ENCODE data around the gene TTLL5. TPM values are rescaled to one million over a fixed set of nuclear protein-coding genes. Genes with fewer than 3 reads are reported as not detected.
A peak's percentile ranks its signal among the peaks of the same experiment; 100 is the strongest.

TTLL5 gene
- total RNA-seq, 1 donor from 2014 or later: 26.0 TPM

DNA sequence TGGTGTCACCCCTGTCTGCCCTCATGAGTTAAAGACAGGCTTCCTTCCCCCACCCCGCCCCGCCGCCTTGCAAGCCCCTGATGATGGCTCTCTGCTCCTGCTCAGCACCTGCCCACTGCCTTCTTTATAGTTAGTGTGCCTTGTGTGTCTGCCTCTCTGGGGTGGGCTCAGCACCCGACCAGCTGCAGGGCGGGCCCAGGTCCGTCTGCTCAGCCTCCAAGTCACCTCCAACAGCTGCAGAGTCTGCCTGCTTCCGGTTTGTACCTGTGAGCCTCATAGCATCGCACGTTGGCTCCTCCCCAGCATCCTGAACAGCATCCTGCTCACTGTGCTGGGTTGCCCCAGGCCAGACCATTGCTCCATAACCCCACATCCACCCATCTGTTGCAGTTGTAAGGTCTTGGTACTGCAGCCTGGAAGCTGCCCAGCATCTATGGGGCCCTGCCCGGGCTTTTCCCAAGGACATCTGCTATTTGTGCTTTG lies 317.2 kb downstream of the TTLL5 start:
- peak overlapping the region; percentile 78 for H3K4me3 ChIP-seq

DNA sequence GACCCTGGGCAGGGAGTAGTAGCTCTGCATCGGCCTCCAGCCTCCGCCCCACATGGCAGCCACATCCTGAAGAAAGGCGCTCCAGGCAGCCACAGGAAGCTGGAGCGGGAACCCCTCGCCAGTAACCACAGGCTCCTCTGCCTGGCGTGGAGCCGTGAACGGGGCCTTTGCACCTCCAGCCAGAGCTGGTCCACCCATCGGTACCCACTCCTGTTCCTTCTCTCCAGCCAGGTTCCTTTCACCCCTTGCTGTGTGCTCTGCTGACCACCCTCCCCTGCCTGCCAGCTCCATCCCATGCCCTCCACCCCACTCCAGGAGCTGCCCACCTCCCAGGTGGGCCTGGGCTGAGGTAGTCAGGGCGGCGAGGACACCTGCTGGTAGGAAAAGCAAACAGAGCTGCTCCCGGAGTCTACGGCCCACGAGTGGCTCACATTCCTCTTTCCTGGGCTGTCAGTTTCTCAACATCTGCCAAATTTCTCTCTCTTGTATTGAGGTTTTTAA lies 318.1 kb downstream of the TTLL5 start:
- intact Hi-C loops (cut with DNase I): loop anchor here (5.0 kb wide), 1 partner anchor 72 kb away; no protein-coding TSS in a partner anchor
- peak; percentile 4 for ATAC-seq
- DNase-seq: no peak
- Histone ChIP-seq H3K27me3 (no peaks in the 10 kb centered on the region), H3K9me3 (no peaks in the 10 kb centered on the region), H3K36me3 (no peaks in the 10 kb centered on the region), H3K4me3 (peak overlapping the region; percentile 78), H3K27ac (no peak overlapping the region), H3K4me1 (peaks cover 29% of the 10 kb centered on the region)
- TF ChIP-seq, protein P1, sequence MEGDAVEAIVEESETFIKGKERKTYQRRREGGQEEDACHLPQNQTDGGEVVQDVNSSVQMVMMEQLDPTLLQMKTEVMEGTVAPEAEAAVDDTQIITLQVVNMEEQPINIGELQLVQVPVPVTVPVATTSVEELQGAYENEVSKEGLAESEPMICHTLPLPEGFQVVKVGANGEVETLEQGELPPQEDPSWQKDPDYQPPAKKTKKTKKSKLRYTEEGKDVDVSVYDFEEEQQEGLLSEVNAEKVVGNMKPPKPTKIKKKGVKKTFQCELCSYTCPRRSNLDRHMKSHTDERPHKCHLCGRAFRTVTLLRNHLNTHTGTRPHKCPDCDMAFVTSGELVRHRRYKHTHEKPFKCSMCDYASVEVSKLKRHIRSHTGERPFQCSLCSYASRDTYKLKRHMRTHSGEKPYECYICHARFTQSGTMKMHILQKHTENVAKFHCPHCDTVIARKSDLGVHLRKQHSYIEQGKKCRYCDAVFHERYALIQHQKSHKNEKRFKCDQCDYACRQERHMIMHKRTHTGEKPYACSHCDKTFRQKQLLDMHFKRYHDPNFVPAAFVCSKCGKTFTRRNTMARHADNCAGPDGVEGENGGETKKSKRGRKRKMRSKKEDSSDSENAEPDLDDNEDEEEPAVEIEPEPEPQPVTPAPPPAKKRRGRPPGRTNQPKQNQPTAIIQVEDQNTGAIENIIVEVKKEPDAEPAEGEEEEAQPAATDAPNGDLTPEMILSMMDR (IDR thresholded peaks at IDR 0.05): peak; percentile 43

More for the DNA sequence above, 317.2 kb downstream of the TTLL5 start:
- no peak overlapping the region for H3K27ac ChIP-seq
- H3K4me1 ChIP-seq: peaks cover 29% of the 10 kb centered on the region
- H3K36me3 ChIP-seq: no peaks in the 10 kb centered on the region
- intact Hi-C loops (cut with DNase I): loop anchor here (5.0 kb wide), 1 partner anchor 71 kb away; no protein-coding TSS in a partner anchor
- H3K27me3 ChIP-seq: no peaks in the 10 kb centered on the region
- no peaks in the 10 kb centered on the region for H3K9me3 ChIP-seq
- DNase-seq (no peak), ATAC-seq (no peak)
- TF ChIP-seq, protein P1 (IDR thresholded peaks at IDR 0.05): no peak

DNA sequence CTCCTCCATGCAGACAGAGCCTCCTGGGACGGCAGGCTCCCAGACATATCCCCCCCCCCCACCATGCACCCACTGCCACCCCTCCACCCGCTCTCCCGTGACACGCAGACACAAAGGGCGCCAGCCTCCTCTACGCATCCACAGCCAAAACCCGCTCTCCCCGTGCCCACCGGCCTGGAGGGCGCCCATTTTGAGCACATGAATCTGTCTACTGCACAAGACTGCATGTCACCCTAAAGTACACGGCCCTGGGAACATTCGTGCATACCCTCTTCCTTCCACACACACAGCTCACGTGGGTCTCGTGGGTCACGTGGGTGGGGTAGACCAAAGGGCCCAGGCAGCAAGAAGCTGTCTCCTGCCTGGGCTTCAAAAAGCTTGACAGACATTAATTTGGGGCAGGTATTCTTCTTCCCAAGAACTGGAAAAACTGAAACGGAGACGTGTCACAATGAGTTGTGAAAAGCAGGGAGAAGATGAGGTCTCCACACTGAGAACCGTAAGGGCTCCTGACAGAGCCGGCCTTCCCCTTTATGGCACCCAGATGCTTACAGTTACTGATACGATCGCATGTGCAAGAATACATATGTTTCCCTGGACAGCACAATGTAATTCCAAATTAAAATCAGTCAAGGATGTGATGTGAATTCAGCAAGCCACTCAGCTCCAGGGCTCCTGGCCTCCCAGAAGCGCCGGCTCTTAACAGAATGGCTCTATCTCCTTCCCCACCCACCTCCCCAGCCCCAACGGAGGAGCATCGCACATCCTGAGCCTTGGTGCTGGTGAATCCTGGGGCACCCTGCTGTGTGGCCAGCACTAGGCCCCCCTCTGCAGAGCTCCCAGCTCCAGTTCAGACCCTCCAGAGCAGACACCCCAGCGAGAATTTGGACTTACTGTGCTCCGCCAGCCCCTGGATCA lies 318.9 kb downstream of the TTLL5 start:
- ATAC-seq (no peak), DNase-seq (no peak)
- H3K27me3 ChIP-seq: no peaks in the 10 kb centered on the region
- intact Hi-C loops (cut with DNase I): loop anchor here (5.0 kb wide), 1 partner anchor 73 kb away; no protein-coding TSS in a partner anchor
- H3K27ac ChIP-seq: no peak overlapping the region
- peaks cover 29% of the 10 kb centered on the region for H3K4me1 ChIP-seq
- peak overlapping the region; percentile 78 for H3K4me3 ChIP-seq
- TF ChIP-seq, protein P1 (IDR thresholded peaks at IDR 0.05): no peak
- H3K9me3 ChIP-seq: no peaks in the 10 kb centered on the region
- no peaks in the 10 kb centered on the region for H3K36me3 ChIP-seq

DNA sequence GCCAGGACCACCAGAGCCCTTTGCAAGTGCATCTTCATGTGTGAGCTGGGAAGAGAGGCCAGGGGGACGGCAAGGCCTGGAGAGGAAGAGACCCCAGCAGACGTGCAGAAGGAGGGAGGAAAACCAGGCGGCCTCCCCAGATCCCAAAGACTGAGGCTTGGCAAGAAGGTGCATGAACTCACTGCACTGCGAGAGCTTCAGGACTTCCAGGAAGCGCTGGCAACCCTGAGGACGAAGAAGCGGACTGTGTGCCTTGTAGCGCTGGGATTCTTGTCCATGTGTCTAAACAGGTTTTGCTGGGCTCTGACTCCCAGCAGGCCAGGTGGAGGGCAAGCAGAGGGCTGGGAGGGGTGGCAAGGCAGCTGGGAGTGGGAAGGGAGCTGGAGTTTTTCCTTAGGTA lies 319.8 kb downstream of the TTLL5 start:
- H3K9me3 ChIP-seq: no peaks in the 10 kb centered on the region
- H3K4me1 ChIP-seq: peaks cover 33% of the 10 kb centered on the region
- intact Hi-C loops (cut with DNase I): no loop called here
- ATAC-seq: no peak
- H3K27ac ChIP-seq: peak overlapping the region; percentile 94
- no peaks in the 10 kb centered on the region for H3K36me3 ChIP-seq
- no peak for DNase-seq
- H3K27me3 ChIP-seq: no peaks in the 10 kb centered on the region
- peak overlapping the region; percentile 78 for H3K4me3 ChIP-seq
- TF ChIP-seq, protein P1 (IDR thresholded peaks at IDR 0.05): no peak

DNA sequence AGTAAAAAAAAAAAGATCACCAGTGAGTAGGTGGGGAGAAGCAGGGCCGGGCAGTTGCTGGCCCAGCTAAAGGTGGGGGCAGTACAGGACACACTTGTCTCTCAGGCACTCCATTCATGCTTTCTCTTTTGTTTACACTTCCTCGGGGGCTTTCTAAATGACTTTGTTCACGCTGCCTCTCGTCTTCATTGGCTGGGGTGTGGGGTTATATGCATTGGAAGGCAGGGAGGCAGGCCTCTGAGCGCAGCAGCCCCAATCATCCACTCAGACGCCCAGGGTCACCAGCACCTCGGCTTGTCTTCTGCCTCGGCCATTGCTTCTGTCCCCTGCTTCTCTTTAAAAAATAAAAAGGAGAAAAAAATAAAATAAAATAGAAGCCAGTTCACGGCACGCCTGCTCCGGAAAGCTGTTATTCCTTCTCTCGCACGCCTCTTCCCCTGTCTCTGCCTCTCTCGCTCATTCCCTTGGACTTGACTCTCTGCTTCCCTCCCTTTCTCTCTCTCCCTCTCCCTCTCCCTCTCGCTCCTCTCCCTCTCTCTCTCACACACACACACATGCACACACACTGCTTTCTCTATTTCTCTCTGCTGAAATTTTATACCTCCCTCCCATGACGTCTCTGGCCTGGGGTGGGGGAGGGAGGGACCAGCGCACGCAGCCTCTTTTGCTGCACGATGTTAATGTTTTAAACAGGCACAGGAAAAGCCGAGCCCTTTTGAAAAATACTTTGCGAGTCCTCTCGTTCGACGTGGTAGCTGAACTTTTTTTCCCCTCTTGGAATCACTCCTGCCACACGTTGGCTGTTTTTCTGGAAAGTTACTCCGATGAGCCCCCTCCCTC lies 320.6 kb downstream of the TTLL5 start, which contains the start of gene TGFB3:
Gene TGFB3, minus strand, starts transcription at position 570 of the 840 bp plus-strand sequence. CDS start 1,102 bp downstream, outside the sequence.
- Histone ChIP-seq H3K36me3 (no peaks in the 10 kb centered on the region), H3K27ac (peak within 1 kb of the TSS; percentile 94), H3K9me3 (no peaks in the 10 kb centered on the region), H3K27me3 (no peaks in the 10 kb centered on the region), H3K4me1 (peaks cover 40% of the 10 kb centered on the region), H3K4me3 (peak within 1 kb of the TSS; percentile 78)
- DNase-seq (peak; percentile 82), ATAC-seq (peak; percentile 66)
- intact Hi-C loops (cut with DNase I): no loop called here
- TF ChIP-seq, protein P1 (IDR thresholded peaks at IDR 0.05): no peak

Measured in upper lobe of right lung (tissue), 1 donor.